Fibroblast of lung (primary cell): ENCODE measurements around the gene GRK1. TPM values are rescaled to one million over a fixed set of nuclear protein-coding genes. Genes with fewer than 3 reads are reported as not detected.
"Not testable (repeated sequence)": the region's sequence is repeated elsewhere in the genome, so short reads cannot be mapped to it uniquely, and the experiment has no call there.

Experiments
- DNase-seq, 2 donors: peaks; one replicate each; pipeline versions ENCODE4 v3.0.0 to v3.0.0-alpha.2; 2010; ENCODE audit warnings: low read depth in 2 of 2
- H2AFZ ChIP-seq: 2 replicates; pipeline ENCODE4 v1.5.1; 2012; ENCODE audit warnings: low read length, control low read depth, inconsistent platforms
- H3K27ac ChIP-seq: 2 replicates; pipeline ENCODE4 v1.5.1; 2011; ENCODE audit warnings: low read length, control low read depth; ENCODE audit not compliant: insufficient read depth
- H3K27me3 ChIP-seq: 2 replicates; pipeline ENCODE4 v1.5.1; 2011; ENCODE audit warnings: mild to moderate bottlenecking, low read length; ENCODE audit not compliant: control insufficient read depth, insufficient read depth
- H3K36me3 ChIP-seq: 2 replicates; pipeline ENCODE4 v1.5.1; 2011; ENCODE audit warnings: low read length; ENCODE audit not compliant: control insufficient read depth, insufficient read depth
- H3K4me1 ChIP-seq: 2 replicates; pipeline ENCODE4 v1.5.1; 2011; ENCODE audit warnings: low read length; ENCODE audit not compliant: control insufficient read depth, insufficient read depth; ENCODE audit errors: extremely low read depth
- H3K4me2 ChIP-seq: 2 replicates; pipeline ENCODE4 v1.5.1; 2011; ENCODE audit warnings: low read length, control low read depth; ENCODE audit not compliant: insufficient read depth; ENCODE audit errors: extremely low read depth
- H3K4me3 ChIP-seq, 4 experiments: fragments of 200-600 bp in 1 of 4; sonication (generic) in 1 of 4; replicated peaks in 1 of 4; 2 replicates each; pipeline ENCODE4 v1.5.1; 2011 to 2016; ENCODE audit warnings: low read length in 4 of 4, low read depth in 3 of 4, mild to moderate bottlenecking in 3 of 4, control low read depth in 2 of 4, inconsistent platforms in 1 of 4, mixed read lengths in 1 of 4; ENCODE audit not compliant: insufficient read depth in 1 of 4; ENCODE audit errors: control extremely low read depth in 1 of 4
- H3K79me2 ChIP-seq: 2 replicates; pipeline ENCODE4 v1.5.1; 2012; ENCODE audit warnings: mild to moderate bottlenecking, low read length, inconsistent platforms; ENCODE audit not compliant: control insufficient read depth, insufficient read depth
- H3K9ac ChIP-seq: 2 replicates; pipeline ENCODE4 v1.5.1; 2011; ENCODE audit warnings: mild to moderate bottlenecking, low read length, control low read depth; ENCODE audit not compliant: insufficient read depth
- H3K9me3 ChIP-seq: 2 replicates; pipeline ENCODE4 v1.5.1; 2012; ENCODE audit warnings: low read depth, low read length; ENCODE audit not compliant: control insufficient read depth, insufficient read depth
- H4K20me1 ChIP-seq: 2 replicates; pipeline ENCODE4 v1.5.1; 2011; ENCODE audit warnings: low read length; ENCODE audit not compliant: control insufficient read depth, insufficient read depth; ENCODE audit errors: extremely low read depth
- CTCF ChIP-seq, 2 donors: IDR thresholded peaks in 1 of 2; conservative IDR thresholded peaks in 1 of 2; 1 replicate in 1 of 2; 2 replicates in 1 of 2; pipeline ENCODE4 v1.5.1; 2011 to 2012; ENCODE audit warnings: low read length in 2 of 2, control low read depth in 1 of 2, inconsistent platforms in 1 of 2, low read depth in 1 of 2, mild to moderate bottlenecking in 1 of 2
- EZH2 ChIP-seq: IDR thresholded peaks from 2 replicates; pipeline ENCODE4 v1.5.1; 2012; ENCODE audit warnings: low read length, control low read depth, mild to moderate bottlenecking; ENCODE audit errors: missing control alignments
- polyA plus RNA-seq, 2 donors: library from polyadenylated mRNA; depleted of rRNA in 1 of 2; stranded (reverse) in 1 of 2; unstranded in 1 of 2; fragments of >200 nt; gene quantifications; 2 replicates each; pipeline ENCODE4 v1.2.1, GENCODE V29; 2011 to 2012; ENCODE audit warnings: missing spikeins in 1 of 2
- total RNA-seq: library from RNA; depleted of rRNA; stranded (reverse); fragments of >200 nt; gene quantifications from 2 replicates; pipeline ENCODE4 v1.2.1, GENCODE V29; 2014

GRK1 gene
- total and polyA plus RNA-seq, 2 donors (not counting 1 experiment from before 2014, with no cell fraction given) = 0.17 TPM; not detected in 1

GRCh38 chr13:113750554-113751399 is 83.8 kb downstream of the GRK1 start:
- no peak overlapping the region for H2AFZ ChIP-seq
- H3K4me1 ChIP-seq = no peaks in the 10 kb centered on the region
- no peak overlapping the region for H3K4me3 ChIP-seq
- no peak overlapping the region for H3K9ac ChIP-seq
- no peak for TF ChIP-seq CTCF (conservative IDR thresholded peaks at IDR 0.05 in 1 of 2, IDR thresholded peaks at IDR 0.05 in 1 of 2; ENCODE audit: low read depth in 1 of 2, low read length in 2 of 2)
- no peak for TF ChIP-seq EZH2
- H3K27ac ChIP-seq = no peak overlapping the region
- no peak overlapping the region for H3K4me2 ChIP-seq
- no peaks in the 10 kb centered on the region for H4K20me1 ChIP-seq
- no peak for DNase-seq
- no peaks in the 10 kb centered on the region for H3K79me2 ChIP-seq
- H3K36me3 ChIP-seq = no peaks in the 10 kb centered on the region
- peaks cover 2% of the 10 kb centered on the region for H3K9me3 ChIP-seq
- no peaks in the 10 kb centered on the region for H3K27me3 ChIP-seq

GRCh38 chr13:113751491-113751890 is 84.5 kb downstream of the GRK1 start:
- no peak overlapping the region for H3K4me3 ChIP-seq
- no peaks in the 10 kb centered on the region for H3K79me2 ChIP-seq
- H3K4me2 ChIP-seq = no peak overlapping the region
- no peak overlapping the region for H3K9ac ChIP-seq
- no peaks in the 10 kb centered on the region for H3K27me3 ChIP-seq
- DNase-seq = no peak
- peaks cover 2% of the 10 kb centered on the region for H3K9me3 ChIP-seq
- no peak overlapping the region for H3K27ac ChIP-seq
- no peaks in the 10 kb centered on the region for H4K20me1 ChIP-seq
- H2AFZ ChIP-seq = no peak overlapping the region
- no peaks in the 10 kb centered on the region for H3K36me3 ChIP-seq
- TF ChIP-seq CTCF (conservative IDR thresholded peaks at IDR 0.05 in 1 of 2, IDR thresholded peaks at IDR 0.05 in 1 of 2; ENCODE audit: low read depth in 1 of 2, low read length in 2 of 2) (no peak), EZH2 (no peak)
- no peaks in the 10 kb centered on the region for H3K4me1 ChIP-seq

- H3K9me3 ChIP-seq, H4K20me1 ChIP-seq, H3K4me1 ChIP-seq, H3K4me2 ChIP-seq, H3K9ac ChIP-seq, H2AFZ ChIP-seq, DNase-seq, H3K27ac ChIP-seq, H3K27me3 ChIP-seq, H3K79me2 ChIP-seq, H3K4me3 ChIP-seq, H3K36me3 ChIP-seq: not testable (repeated sequence)
Observed at GRCh38 chr13:113752211-113752986, 85.4 kb downstream of the GRK1 start.
